HepG2 (cell line): ENCODE data around the gene SALL2. TPM values are rescaled to one million over a fixed set of nuclear protein-coding genes. Genes with fewer than 3 reads are reported as not detected.

ENCODE experiments used
- ARID3A ChIP-seq: IDR thresholded peaks from 2 replicates; pipeline ENCODE4 v1.6.1; 2012; ENCODE audit warnings: low read depth, low read length, improper control_type of control experiment
- GZF1 ChIP-seq: sonication (generic); formaldehyde crosslinking; IDR thresholded peaks from 2 replicates; pipeline ENCODE4 v1.5.1; 2020; ENCODE audit warnings: mild to moderate bottlenecking, missing genetic modification reagents
- HDAC6 ChIP-seq: fragments of 200-600 bp; sonication (generic); IDR thresholded peaks from 2 replicates; pipeline ENCODE4 v1.7.0; 2017; ENCODE audit warnings: mild to moderate bottlenecking, antibody characterized with exemption, low read length, low read depth
- MXD4 ChIP-seq: IDR thresholded peaks from 2 replicates; pipeline ENCODE4 v1.6.1; 2016; ENCODE audit warnings: mild to moderate bottlenecking, missing biosample characterization, missing genetic modification reagents
- MYC ChIP-seq: sonication (generic); formaldehyde crosslinking; IDR thresholded peaks from 2 replicates; pipeline ENCODE4 v1.9.0; 2021; ENCODE audit warnings: missing genetic modification reagents, borderline replicate concordance
- NPAS2 ChIP-seq: sonication (generic); formaldehyde crosslinking; IDR thresholded peaks from 2 replicates; pipeline ENCODE4 v1.8.0; 2022; ENCODE audit warnings: mild to moderate bottlenecking, missing genetic modification reagents, borderline replicate concordance
- NRL ChIP-seq: sonication (generic); formaldehyde crosslinking; IDR thresholded peaks from 2 replicates; pipeline ENCODE4 v1.5.0; 2020; ENCODE audit warnings: missing genetic modification reagents, mild to moderate bottlenecking, moderate library complexity, borderline replicate concordance
- PAF1 ChIP-seq: IDR thresholded peaks from 2 replicates; pipeline ENCODE4 v1.6.1; 2016; ENCODE audit warnings: missing genetic modification reagents, missing compliant biosample characterization
- PAWR ChIP-seq: sonication (generic); formaldehyde crosslinking; IDR thresholded peaks from 2 replicates; pipeline ENCODE4 v1.4.0; 2020; ENCODE audit warnings: missing genetic modification reagents, mild to moderate bottlenecking, borderline replicate concordance
- POLR2A ChIP-seq, 2 experiments: IDR thresholded peaks; 2 replicates each; pipeline ENCODE4 v1.6.1; 2011; ENCODE audit warnings: low read depth in 2 of 2, low read length in 2 of 2, mild to moderate bottlenecking in 1 of 2, moderate library complexity in 1 of 2; ENCODE audit not compliant: insufficient read depth in 1 of 2
- RAD21 ChIP-seq: fragments of 450-650 bp; formaldehyde crosslinking; IDR thresholded peaks from 2 replicates; pipeline ENCODE4 v1.5.0; 2020; ENCODE audit warnings: mild to moderate bottlenecking
- RBAK ChIP-seq: sonication (generic); formaldehyde crosslinking; IDR thresholded peaks from 2 replicates; pipeline ENCODE4 v1.5.1; 2020; ENCODE audit warnings: mild to moderate bottlenecking, missing genetic modification reagents
- RFX5 ChIP-seq: IDR thresholded peaks from 2 replicates; pipeline ENCODE4 v1.6.1; 2011; ENCODE audit warnings: low read depth, low read length, improper control_type of control experiment
- SMARCC2 ChIP-seq: fragments of 450-650 bp; IDR thresholded peaks from 2 replicates; pipeline ENCODE4 v1.6.1; 2017; ENCODE audit warnings: antibody characterized with exemption, mild to moderate bottlenecking
- TGIF2 ChIP-seq: IDR thresholded peaks from 2 replicates; pipeline ENCODE4 v1.6.1; 2016; ENCODE audit warnings: control low read depth, missing compliant biosample characterization
- ZNF296 ChIP-seq: sonication (generic); formaldehyde crosslinking; conservative IDR thresholded peaks from 2 replicates; pipeline ENCODE4 v1.5.0; 2020; ENCODE audit warnings: mild to moderate bottlenecking, missing genetic modification reagents
- ZNF337 ChIP-seq: sonication (generic); formaldehyde crosslinking; IDR thresholded peaks from 2 replicates; pipeline ENCODE4 v1.5.1; 2020; ENCODE audit warnings: missing genetic modification reagents, low read depth, mild to moderate bottlenecking, borderline replicate concordance
- ZNF614 ChIP-seq: IDR thresholded peaks from 2 replicates; pipeline ENCODE4 v1.6.1; 2018; ENCODE audit warnings: missing biosample characterization, missing genetic modification reagents, inconsistent platforms, borderline replicate concordance
- ZNF703 ChIP-seq: sonication (generic); formaldehyde crosslinking; IDR thresholded peaks from 2 replicates; pipeline ENCODE4 v1.5.1; 2020; ENCODE audit warnings: missing genetic modification reagents, mild to moderate bottlenecking, moderate library complexity, borderline replicate concordance
- ZNF883 ChIP-seq: sonication (generic); formaldehyde crosslinking; IDR thresholded peaks from 2 replicates; pipeline ENCODE4 v1.5.1; 2020; ENCODE audit warnings: mild to moderate bottlenecking, missing genetic modification reagents; ENCODE audit errors: not compliant biosample characterization
- polyA plus RNA-seq, 8 experiments: library from polyadenylated mRNA; depleted of rRNA in 3 of 8; stranded (reverse) in 7 of 8; unstranded in 1 of 8; fragments of >200 nt; fragmentation: Illumina TruSeq in 4 of 8; extraction: Trizol in 4 of 8; gene quantifications; 2 replicates each; pipeline versions ENCODE4 v1.2.1 to v1.2.3, GENCODE V29; 2011 to 2016; ENCODE audit warnings: low read depth in 4 of 8, missing spikeins in 1 of 8, mixed read lengths in 1 of 8; ENCODE audit not compliant: insufficient read depth in 1 of 8
- total RNA-seq, 5 experiments: library from RNA; depleted of rRNA; stranded (reverse); fragments of >200 nt; fragmentation: Illumina TruSeq; extraction: Trizol; gene quantifications; 2 replicates each; pipeline ENCODE4 v1.2.3, GENCODE V29; 2016; ENCODE audit warnings: low read depth in 1 of 5
- TF ChIP-seq, protein P1 (sequence below): sonication (generic); IDR thresholded peaks from 2 replicates; pipeline ENCODE4 v1.6.1; 2016; ENCODE audit warnings: low read depth, borderline replicate concordance
- TF ChIP-seq, protein P2 (sequence below): sonication (generic); formaldehyde crosslinking; IDR thresholded peaks from 2 replicates; pipeline ENCODE4 v1.5.0; 2020; ENCODE audit warnings: missing genetic modification reagents, mild to moderate bottlenecking, borderline replicate concordance
- TF ChIP-seq, protein P3 (sequence below): sonication (generic); formaldehyde crosslinking; IDR thresholded peaks from 2 replicates; pipeline ENCODE4 v1.4.0; 2020; ENCODE audit warnings: mild to moderate bottlenecking, missing genetic modification reagents, borderline replicate concordance

The SALL2 gene
- total and polyA plus RNA-seq, 2 of the 13 experiments (the other 11 are each of a cell fraction or from before 2014, with no cell fraction given): 4.9 to 5.8 TPM

DNA sequence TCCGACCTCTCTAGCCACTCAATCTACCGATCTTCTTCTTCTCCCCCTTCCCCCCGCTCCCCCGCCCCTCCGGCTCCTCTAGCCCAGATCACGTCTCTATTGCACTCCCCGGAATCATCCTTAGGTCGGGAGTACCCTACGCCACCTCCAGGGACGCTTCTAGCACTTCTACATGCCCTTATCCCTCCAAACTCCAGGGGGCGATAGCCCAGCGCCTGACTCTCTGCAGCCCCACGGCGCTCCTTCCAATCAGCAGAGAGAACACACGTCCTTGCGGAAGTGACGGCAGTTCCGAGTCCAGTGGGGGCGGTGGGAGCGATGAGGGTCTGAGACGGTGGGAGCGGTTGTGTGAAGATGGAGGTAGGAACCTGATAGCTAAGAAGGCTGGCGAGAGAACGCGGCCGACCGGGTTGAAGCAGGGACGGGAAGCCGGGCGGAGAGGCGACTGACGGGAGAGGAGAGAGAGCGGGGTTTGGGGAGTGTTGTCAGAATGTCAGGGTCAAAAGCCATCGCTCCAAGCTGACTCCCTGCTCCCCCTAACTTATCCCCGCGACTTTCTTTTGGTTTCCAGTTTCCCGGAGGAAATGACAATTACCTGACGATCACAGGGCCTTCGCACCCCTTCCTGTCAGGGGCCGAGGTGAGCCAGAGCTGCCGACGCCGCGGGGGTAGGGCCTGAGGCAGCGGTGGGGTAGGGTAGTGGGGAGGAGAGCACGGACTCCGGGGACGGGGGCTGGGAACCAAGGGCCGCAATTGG, 49.0 kb downstream of the SALL2 start, which contains the start of the genes RAB2B and TOX4 (continued):
- TF ChIP-seq, protein P1, sequence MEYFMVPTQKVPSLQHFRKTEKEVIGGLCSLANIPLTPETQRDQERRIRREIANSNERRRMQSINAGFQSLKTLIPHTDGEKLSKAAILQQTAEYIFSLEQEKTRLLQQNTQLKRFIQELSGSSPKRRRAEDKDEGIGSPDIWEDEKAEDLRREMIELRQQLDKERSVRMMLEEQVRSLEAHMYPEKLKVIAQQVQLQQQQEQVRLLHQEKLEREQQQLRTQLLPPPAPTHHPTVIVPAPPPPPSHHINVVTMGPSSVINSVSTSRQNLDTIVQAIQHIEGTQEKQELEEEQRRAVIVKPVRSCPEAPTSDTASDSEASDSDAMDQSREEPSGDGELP: peak; percentile 66; the same call in 1 of the 2 replicates
- TF ChIP-seq ARID3A (peak; percentile 87), NPAS2 (CRISPR knock-in tag) (no peak), NRL (CRISPR knock-in tag) (peak; percentile 95), PAWR (CRISPR knock-in tag) (0 out of 2 replicates have a peak, but pooled peaks have one; percentile 43), RBAK (CRISPR knock-in tag) (no peak), PAF1 (CRISPR knock-in tag) (no peak), RFX5 (peak; percentile 56; the same call in 1 of the 2 replicates), TGIF2 (CRISPR knock-in tag) (peak; percentile 82), ZNF703 (CRISPR knock-in tag) (no peak), MXD4 (CRISPR knock-in tag) (no peak), ZNF337 (CRISPR knock-in tag) (peak; percentile 73; the same call in 1 of the 2 replicates), HDAC6 (no peak), ZNF296 (CRISPR knock-in tag) (no peak; the same call in 1 of the 2 replicates), MYC (CRISPR knock-in tag) (peak; percentile 77; the same call in 1 of the 2 replicates), GZF1 (no peak), SMARCC2 (no peak), ZNF614 (peak; percentile 94), RAD21 (CRISPR knock-in tag) (peak; percentile 49), ZNF883 (CRISPR knock-in tag) (peak; percentile 89), POLR2A (IDR thresholded peaks at IDR 0.05; ENCODE audit: insufficient read depth in 1 of 2, low read depth in 2 of 2, low read length in 2 of 2) (peak; percentile 85 to 88)
- TF ChIP-seq, protein P2, sequence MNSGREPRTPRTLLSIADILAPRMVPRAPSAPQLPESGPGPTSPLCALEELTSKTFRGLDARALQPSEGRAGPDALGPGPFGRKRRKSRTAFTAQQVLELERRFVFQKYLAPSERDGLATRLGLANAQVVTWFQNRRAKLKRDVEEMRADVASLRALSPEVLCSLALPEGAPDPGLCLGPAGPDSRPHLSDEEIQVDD: peak; percentile 67; the same call in 1 of the 2 replicates
- TF ChIP-seq, protein P3, sequence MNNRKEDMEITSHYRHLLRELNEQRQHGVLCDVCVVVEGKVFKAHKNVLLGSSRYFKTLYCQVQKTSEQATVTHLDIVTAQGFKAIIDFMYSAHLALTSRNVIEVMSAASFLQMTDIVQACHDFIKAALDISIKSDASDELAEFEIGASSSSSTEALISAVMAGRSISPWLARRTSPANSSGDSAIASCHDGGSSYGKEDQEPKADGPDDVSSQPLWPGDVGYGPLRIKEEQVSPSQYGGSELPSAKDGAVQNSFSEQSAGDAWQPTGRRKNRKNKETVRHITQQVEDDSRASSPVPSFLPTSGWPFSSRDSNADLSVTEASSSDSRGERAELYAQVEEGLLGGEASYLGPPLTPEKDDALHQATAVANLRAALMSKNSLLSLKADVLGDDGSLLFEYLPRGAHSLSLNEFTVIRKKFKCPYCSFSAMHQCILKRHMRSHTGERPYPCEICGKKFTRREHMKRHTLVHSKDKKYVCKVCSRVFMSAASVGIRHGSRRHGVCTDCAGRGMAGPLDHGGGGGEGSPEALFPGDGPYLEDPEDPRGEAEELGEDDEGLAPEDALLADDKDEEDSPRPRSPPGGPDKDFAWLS (CRISPR knock-in tag): no peak
